Skin of body (tissue), 2 donors: ENCODE results near the gene SPSB2. TPM values are rescaled to one million over a fixed set of nuclear protein-coding genes. Genes with fewer than 3 reads are reported as not detected.
"Not testable (repeated sequence)": the region's sequence is repeated elsewhere in the genome, so short reads cannot be mapped to it uniquely, and the experiment has no call there.

Experiments
- DNase-seq: peaks from one replicate; lab custom pipeline; 2025; lab: John Stamatoyannopoulos, UW
- total RNA-seq: library from RNA; depleted of rRNA; stranded (reverse); fragments of >200 nt; gene quantifications from one replicate; pipeline ENCODE4 v1.2.3, GENCODE V29; 2014

Gene SPSB2
- total RNA-seq, 1 donor from 2014 or later = 3.1 TPM

DNA sequence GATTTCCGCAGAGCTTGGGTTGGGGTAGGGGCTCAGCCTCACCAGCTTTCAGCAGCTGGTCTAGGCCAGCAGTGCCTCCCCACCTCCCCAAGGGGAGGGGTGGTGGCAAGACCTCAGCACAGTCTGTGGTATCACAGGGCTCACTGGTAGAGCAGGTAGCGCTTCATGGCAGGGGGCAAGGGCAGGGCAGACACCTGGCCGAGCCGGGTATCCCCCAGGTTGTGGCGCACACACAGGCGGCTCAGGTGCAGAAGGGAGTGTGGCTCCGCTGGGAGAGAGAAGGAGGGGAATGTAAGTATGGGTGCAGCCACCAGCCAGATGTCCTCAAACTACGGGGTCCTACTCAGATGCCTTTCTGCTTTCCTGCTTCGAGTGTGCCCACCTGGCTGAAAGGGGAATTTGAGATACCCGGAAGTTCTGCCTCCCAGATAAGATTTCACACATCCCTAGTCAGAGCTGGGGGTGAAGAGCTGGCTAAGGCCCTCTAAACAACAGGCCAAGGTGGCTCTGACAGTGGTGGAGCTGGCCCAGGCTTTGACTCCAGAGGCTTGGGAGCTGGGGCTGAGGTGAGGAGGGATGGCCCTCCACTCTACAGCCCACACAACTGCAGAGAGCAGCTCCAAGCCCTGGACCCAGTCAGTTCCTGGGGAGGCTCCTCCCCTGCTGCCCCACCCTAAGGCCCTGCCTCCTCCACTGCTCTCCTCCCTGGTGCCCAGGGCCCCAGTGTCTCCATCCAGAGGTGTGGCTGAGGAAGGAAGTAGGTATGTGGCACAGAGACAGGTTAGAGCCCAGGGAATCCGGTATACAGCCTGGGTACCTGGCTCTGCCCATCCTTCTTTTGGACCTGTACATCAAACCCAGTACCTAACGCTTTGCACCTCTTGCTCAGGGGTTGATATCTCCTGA is 1.8 kb downstream of the SPSB2 start:
- DNase-seq = no peak

DNA sequence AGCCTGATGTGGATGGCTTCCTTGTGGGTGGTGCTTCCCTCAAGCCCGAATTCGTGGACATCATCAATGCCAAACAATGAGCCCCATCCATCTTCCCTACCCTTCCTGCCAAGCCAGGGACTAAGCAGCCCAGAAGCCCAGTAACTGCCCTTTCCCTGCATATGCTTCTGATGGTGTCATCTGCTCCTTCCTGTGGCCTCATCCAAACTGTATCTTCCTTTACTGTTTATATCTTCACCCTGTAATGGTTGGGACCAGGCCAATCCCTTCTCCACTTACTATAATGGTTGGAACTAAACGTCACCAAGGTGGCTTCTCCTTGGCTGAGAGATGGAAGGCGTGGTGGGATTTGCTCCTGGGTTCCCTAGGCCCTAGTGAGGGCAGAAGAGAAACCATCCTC is 2.8 kb downstream of the SPSB2 start:
- DNase-seq = not testable (repeated sequence)

DNA sequence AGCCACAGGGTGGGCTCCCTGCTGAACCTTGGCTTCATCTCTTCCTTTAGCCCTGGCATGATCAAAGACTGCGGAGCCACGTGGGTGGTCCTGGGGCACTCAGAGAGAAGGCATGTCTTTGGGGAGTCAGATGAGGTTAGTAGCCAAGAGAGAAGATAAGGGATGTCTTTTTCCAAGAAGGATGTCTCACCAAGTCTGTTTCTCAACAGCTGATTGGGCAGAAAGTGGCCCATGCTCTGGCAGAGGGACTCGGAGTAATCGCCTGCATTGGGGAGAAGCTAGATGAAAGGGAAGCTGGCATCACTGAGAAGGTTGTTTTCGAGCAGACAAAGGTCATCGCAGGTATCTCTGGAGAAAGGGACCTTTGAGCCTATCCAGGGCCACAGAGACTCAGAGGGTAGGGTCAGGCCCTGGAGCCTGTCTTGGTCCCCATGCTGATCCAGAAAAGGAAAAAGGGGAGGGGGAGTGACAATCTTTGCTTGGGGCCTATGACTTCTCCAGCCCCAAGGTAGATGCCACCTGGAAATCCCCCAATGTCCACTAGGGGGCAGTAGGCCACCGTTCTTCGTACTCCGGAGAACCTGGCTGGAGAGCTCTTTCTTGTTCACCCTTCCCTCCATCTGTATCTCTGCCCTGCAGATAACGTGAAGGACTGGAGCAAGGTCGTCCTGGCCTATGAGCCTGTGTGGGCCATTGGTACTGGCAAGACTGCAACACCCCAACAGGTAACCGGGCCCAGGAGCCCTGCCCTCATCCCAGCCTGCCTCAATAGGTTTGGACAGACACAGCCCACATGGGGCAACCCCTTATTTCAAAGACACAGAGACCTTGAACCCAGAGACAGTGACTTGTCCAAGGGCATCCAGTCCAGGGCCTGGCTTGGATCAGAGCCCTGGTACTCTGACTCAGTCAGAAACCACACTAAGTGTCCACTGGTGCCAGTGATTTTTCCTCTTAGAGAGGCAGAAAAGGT is 3.8 kb downstream of the SPSB2 start:
- DNase-seq = peak; percentile 23

DNA sequence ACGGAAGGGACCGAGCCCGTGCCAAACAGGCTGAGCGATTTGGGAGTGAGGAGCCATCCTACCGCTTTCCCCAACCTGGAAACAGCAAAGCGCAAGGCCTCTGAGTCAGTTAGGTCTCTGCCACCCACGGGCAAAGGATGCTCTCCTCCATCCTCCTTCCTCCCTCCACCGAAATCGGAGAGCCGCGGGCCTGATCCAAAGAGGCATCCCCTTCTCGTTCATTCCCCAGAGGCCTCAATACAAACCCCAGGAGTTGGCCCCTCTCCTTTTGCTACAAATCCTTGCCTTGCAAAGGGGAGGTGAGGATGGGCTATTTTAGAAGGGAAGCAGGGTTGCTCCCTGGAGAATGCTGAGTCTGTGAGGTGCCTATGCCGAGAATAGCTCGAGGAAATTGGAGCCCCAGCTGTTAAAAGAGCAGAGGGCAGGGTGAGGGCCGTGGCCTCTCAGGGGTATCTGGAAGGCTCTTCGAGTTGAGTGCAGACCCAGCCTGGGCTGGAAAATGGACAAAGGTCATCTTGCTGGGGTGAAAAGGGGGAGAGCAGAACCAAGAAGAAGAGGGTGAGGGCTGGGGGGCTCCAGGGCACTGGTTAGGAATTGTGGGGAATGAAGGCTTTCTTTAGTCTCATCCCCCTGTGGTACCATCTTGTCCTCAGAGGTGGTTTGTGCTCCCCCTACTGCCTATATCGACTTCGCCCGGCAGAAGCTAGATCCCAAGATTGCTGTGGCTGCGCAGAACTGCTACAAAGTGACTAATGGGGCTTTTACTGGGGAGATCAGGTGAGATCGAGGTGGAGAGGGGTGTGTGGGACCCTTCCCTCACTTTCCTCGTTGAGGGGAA is 4.7 kb downstream of the SPSB2 start:
- no peak for DNase-seq

DNA sequence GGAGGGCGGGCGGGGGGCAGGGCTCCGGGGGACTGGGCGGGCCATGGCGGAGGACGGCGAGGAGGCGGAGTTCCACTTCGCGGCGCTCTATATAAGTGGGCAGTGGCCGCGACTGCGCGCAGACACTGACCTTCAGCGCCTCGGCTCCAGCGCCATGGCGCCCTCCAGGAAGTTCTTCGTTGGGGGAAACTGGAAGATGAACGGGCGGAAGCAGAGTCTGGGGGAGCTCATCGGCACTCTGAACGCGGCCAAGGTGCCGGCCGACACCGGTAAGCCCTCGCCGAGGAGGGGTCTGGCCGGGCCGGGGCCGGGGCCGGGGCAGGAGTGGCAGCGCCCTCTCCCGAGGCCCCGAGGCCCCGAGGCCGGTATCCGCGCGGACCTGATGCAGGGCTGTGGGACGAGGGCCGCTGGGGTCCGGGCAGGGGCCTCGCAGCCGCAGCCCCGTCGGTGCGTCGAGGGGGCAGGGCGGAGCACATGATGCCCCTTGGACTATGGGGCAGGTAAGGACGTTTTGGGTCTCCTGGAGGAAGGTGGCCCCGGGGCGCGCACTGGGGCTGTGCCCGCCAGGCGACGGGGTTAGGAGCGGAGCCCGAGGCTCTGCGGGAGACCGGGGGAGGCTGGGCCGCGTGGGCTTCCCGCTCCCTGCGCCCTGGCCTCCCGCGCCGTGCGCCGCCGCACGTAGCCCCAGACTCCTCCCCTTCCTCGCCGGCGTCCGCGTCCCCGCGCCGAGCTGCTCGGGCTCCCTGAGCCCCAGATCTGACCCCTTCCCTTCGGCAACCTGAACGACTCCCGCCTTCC is 5.5 kb downstream of the SPSB2 start, which contains the start of gene TPI1:
Gene TPI1 (plus strand): TSS at position 119 of the 798 bp plus-strand sequence. CDS start 36 bp downstream, at position 155.
- peak; percentile 63 for DNase-seq

DNA sequence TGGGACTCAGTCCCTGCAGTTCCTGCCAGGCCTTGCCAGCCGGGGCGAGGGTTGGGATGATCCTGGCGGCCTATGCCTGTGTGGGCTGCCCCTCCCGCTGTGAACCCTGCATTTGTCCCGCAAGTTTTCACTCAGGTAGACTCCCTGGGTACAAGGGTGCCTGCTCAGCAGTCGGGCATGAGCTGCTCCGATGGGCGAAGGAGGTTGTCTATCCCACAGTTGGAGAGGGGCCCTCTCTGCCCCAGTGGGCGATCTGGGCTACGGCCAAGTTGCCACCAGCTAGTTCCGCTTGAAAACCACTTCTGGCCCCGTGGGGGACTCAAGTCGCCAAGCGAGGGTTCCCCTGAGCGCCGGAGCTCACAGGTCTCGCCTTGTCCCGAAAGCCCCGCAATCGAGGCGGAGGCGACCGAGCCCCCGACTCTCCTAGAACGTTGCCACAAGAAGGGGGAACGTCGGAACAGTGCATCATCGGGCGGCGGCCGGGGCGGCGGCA is 6.1 kb downstream of the SPSB2 start:
- DNase-seq = no peak

DNA sequence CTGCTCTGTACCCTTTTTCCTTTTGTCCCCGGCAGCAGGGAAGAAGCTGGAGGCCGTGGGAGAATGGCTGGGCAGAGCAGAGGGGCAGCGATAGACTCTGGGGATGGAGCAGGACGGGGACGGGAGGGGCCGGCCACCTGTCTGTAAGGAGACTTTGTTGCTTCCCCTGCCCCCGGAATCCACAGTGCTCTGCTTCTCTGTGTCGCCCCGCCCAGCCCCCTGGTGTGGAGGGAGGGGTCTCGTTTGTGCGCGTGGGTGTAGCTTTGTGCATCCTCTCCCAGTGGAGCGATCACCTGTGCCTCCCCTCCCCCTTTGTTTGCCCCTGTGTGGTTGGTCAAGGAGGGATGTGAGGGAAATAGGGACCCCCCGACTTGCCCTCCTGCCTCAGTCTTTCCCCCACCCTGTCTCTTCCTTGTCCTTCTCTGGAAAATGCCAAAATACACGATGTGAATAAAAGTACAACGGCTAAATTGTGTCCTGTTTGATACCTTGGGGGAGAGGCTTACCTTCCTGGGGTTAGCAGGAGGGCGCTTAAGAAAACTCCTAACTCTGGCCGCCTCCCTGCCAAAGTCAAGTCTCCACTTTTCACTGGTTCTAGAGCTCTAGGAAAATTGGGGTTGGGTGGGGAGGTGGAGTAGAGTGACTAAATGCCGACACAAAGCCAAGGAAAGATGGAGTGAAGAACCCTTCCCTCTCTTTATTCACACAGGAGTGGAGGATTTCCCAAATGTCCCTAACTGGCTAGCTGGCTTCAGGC is 6.8 kb downstream of the SPSB2 start:
- no peak for DNase-seq

DNA sequence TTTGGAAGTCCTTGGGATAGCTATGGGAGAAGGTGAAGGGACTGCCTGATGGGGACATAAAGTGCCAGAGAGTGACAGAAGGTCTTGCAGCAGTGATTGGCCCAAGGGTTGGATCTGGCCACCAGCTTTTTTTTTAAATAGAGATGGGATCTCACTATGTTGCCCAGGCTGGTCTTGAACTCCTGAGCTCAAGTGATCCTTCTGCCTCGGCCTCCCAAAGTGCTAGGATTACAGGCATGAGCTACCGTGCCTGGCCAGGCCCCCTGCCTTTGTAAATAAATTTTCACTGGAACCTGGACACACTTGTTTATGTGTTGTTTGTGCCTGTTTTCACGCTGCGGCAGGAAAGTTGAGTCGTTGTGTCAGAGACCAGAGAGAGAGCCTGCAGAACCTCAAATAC is 7.8 kb downstream of the SPSB2 start:
- not testable (repeated sequence) for DNase-seq

DNA sequence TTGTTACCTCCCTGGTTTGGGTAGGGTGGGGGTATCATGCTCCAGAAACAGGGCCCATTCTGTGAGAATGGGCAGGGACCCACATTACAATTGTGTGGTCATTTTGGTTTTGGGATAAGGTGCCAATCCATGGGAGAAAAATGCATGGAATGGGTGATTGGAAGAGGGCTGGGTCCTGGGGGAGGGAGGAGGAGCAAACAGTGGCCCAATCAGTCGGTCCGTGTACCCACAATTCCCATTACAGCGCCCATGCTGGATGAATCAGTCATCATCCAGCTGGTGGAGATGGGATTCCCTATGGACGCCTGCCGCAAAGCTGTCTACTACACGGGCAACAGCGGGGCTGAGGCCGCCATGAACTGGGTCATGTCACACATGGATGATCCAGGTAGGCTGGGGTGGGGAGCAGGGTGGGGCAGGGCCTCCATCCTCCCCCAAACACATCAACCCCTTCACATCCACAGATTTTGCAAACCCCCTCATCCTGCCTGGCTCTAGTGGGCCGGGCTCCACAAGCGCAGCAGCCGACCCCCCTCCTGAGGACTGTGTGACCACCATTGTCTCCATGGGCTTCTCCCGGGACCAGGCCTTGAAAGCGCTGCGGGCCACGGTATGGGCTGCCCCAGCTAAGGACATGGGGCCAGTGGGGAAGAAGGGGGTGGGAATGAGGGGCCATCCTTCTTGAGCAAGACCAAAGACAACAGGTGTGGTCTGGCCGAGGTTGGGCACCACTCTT is 9.3 kb downstream of the SPSB2 start:
- DNase-seq = no peak

DNA sequence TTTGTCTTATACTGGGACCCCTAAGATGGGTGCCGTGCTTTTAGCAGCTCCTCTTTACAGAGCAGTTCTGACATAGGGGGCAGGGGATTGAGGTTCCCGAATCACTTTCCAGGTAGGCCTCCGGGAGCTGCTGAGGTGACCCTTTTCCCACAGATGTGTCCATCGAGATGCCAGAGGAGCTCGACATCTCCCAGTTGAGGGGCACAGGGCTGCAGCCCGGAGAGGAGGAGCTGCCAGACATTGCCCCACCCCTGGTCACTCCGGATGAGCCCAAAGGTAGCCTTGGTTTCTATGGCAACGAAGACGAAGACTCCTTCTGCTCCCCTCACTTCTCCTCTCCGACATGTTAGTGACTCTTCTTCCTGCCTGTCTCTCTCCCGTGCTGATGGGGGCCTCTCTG is 10.1 kb downstream of the SPSB2 start:
- no peak for DNase-seq

DNA sequence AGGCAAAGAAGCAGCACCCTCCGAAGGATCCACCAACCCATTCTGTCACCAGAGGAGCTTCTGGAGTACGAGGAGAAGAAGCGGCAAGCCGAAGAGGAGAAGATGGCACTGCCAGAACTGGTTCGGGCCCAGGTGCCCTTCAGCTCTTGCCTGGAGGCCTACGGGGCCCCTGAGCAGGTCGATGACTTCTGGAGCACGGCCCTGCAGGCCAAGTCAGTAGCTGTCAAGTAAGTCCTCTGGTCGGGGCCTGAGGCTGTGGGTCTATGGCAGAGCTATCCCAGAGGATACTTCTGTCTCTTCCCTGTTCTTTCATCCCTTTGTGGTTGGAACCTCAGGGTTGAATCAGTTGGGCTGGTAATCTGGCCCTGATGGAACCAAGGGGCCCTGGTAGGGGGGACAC is 11.7 kb downstream of the SPSB2 start:
- DNase-seq = no peak

DNA sequence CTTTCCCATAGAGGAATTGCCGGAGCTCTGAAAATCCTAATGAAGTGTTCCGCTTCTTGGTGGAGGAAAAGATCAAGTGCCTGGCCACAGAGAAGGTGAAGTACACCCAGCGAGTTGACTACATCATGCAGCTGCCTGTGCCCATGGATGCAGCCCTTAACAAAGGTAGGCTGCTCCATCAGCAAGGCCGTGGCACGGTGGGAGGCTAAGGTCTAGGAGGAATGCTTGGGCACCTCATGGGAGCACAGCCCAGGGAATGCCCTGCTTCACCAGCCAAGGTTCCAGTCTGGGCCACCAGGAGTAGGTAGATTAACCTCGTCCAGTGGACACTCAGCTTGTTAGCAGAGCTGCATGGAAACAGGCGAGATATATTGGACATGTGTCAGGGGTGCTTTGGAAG is 12.2 kb downstream of the SPSB2 start:
- no peak for DNase-seq

DNA sequence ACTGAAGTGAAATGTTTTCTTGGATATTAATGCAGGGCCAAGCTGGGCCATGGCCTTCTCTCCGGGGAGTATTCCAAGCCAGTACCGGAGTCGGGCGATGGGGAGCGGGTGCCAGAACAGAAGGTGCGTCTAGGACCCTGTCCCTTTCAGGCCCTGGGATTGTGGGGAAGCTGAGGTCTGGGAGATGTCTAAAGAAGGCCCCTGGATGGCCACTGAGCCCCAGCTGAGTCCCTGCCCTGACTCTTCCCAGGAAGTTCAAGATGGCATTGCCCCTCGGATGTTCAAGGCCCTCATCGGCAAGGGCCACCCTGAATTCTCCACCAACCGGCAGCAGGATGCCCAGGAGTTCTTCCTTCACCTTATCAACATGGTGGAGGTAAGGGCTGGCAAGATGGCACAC is 13.0 kb downstream of the SPSB2 start:
- DNase-seq = no peak

DNA sequence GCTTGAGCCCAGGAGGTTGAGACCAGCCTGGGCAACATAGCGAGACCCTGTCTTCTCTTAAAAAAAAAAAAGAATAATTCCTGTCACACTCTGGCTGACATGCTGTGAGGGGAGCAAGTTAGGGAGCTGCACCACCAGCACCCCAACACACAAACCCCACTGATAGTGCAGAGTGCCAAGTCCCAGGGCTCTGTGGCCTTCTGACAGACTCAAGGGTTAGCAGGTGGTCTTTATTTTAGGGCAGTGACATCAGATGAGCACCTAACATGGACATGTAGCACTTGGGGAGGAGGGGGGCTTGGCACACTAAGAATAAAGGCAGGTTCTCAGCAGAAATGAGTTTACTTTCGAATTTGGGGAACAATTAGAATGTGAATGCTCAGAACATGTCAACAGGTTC is 14.3 kb downstream of the SPSB2 start:
- no peak for DNase-seq

DNA sequence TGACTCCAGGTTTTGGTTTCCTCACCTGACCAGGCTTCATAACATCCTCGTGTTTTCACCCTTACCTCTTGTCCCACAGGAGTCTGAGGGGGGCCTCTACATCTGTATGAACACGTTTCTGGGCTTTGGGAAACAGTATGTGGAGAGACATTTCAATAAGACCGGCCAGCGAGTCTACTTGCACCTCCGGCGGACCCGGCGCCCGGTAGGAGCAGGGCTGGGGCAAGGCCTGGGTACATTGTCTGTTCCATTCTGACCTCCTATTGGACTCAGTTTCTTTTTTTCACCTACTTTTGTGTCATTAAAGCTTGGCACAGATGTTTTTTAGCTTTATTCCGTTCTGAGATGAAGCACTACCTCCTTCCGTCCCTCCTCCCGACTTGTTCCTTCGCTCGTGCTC is 17.8 kb downstream of the SPSB2 start:
- DNase-seq = no peak

DNA sequence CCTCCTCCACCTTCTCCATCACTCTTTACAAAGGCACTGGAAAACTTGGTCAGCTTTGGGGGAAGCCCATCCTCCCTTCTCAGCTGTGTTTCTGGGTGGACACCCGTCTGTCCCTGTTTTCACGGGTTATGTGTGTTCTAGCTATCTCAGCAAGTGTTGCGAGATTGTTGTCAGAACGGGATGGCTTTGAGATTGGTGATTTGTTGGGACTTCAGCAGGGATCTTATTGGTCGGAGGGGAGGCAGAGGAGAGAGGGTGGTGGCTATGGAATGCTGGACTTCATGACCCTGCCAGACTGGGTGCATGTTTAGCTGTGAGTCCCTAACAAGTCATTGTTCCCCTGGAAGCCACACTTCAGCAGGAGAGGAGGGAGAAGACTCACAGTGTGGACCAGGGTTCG is 19.1 kb downstream of the SPSB2 start:
- no peak for DNase-seq

DNA sequence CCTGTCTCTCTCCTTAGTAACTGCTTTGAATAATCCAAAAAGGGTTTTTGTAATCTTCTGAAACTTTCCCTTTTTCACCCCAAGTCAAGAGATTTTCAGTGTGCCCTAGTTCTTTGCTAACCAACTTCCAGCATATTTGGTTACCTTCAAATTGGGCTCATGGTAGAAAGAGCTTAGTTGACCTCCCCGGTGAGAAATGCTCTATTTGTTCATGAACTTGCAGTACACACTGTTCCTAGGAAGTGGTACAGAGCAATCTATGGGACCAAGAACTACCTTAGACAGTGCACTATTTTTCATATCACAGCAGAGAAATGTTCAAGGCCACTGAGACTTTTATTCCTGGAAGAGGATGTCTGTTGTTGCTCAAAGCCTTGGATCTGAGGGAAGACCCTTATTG is 19.5 kb downstream of the SPSB2 start:
- no peak for DNase-seq

DNA sequence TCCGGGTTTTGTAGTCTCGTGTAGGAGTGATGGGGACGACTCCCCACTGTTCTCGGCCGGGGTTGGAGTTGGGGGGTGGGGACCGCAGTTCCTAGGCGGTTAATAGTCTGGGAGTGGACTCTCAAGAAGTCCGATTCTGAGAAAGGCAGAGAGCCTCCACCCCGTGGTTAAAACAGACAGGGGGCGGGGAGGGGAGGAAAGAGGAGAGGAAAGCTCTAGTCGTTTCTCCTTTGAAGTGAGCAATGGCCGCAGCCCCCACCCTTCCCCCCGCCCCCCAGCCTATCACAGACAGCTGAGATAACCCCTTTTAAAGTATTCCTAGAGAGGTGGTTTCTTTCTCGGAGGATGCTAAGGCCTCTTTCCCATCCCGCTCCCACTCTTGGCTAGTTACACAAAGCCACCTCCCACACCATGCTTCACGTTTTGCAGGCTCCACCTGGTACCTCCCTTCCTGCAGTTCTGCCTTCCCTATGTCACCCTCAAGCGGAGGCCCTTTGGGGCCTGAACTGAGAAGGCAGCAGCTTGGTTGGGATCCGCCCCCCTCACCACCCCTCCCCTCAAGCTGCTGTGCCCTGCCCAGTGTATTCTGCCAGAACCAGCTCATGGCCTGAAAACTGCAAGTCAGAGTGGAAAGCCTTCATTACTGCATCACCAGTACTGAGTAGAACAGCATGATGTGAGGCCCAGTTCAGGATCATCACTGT is 20.3 kb downstream of the SPSB2 start:
- peak; percentile 34 for DNase-seq
